Hepatocyte (in vitro differentiated cells): ENCODE measurements around the gene IL20.

Experiments
- EZH2phosphoT487 ChIP-seq: fragments of 200-600 bp; sonication (generic); IDR thresholded peaks from one replicate; pipeline ENCODE4 v1.6.1; 2018; ENCODE audit warnings: antibody characterized with exemption, mild to moderate bottlenecking, low read depth, moderate library complexity; ENCODE audit not compliant: unreplicated experiment, severe bottlenecking
- TF ChIP-seq, protein P1 (sequence below): fragments of 200-600 bp; sonication (generic); IDR thresholded peaks from 2 replicates; pipeline ENCODE4 v1.5.1; 2016; ENCODE audit warnings: antibody characterized with exemption, mild to moderate bottlenecking; ENCODE audit not compliant: poor library complexity

DNA sequence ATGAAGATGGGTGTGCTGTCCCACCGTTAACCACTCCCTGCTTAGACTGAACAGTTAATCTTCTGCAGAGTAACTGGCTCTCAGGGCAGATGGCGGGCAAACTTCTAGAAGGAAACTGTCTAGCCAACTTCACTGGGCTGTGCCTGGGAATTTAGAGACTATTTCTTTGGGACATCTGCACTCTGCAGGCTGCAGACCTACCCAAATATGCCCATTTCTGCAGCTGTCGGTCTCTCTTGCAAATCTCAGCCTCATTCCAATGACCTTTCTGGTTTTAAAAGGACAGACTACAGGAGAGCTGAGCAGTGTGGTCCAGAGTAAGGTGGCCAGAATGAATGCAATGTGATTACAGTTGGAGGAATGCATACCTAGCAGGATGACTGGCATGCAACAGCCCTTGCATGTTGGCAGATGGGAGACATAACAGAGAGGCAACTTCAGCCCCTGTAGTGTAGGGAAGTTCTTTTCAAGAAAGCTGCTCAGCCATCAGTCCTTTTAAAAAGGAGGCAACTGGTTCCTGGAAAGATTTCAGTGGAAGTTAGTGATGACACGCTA is 26.3 kb upstream of the IL20 start:
- TF ChIP-seq, protein P1, sequence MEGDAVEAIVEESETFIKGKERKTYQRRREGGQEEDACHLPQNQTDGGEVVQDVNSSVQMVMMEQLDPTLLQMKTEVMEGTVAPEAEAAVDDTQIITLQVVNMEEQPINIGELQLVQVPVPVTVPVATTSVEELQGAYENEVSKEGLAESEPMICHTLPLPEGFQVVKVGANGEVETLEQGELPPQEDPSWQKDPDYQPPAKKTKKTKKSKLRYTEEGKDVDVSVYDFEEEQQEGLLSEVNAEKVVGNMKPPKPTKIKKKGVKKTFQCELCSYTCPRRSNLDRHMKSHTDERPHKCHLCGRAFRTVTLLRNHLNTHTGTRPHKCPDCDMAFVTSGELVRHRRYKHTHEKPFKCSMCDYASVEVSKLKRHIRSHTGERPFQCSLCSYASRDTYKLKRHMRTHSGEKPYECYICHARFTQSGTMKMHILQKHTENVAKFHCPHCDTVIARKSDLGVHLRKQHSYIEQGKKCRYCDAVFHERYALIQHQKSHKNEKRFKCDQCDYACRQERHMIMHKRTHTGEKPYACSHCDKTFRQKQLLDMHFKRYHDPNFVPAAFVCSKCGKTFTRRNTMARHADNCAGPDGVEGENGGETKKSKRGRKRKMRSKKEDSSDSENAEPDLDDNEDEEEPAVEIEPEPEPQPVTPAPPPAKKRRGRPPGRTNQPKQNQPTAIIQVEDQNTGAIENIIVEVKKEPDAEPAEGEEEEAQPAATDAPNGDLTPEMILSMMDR, result no peak
- TF ChIP-seq EZH2phosphoT487, result no peak
